A673 (cell line): Measurements from ENCODE around the gene SLC22A2. TPM values are rescaled to one million over a fixed set of nuclear protein-coding genes. Genes with fewer than 3 reads are reported as not detected.
A peak's percentile ranks its signal among the peaks of the same experiment; 100 is the strongest.

Experiments
- BruUV-seq: library from RNA; stranded (reverse); fragments of 400-500 nt; replicated peaks from 2 replicates; lab custom pipeline; 2021; lab: Mats Ljungman, UMichigan
- CTCF ChIA-PET: fragments of 300-600 bp; sonication (Branson Sonifier 250); formaldehyde crosslinking; loops from one replicate; lab custom pipeline; 2022; ENCODE audit warnings: antibody characterized with exemption; lab: Charles Lee
- POLR2A ChIA-PET: fragments of 300-600 bp; sonication (Branson Sonifier 250); formaldehyde crosslinking; loops from one replicate; lab custom pipeline; 2022; ENCODE audit warnings: antibody characterized with exemption; ENCODE audit not compliant: low non-redundant PET; lab: Charles Lee
- DNase-seq: peaks from one replicate; pipeline ENCODE4 v3.0.0-alpha.2; 2015; ENCODE audit warnings: low spot score
- H3K27ac ChIP-seq: fragments of 200-600 bp; sonication (generic); 2 replicates; pipeline ENCODE4 v1.5.1; 2016; ENCODE audit warnings: mixed run types, low read depth, mild to moderate bottlenecking, mixed read lengths, antibody characterized with exemption, low read length; ENCODE audit not compliant: poor library complexity, severe bottlenecking
- H3K27me3 ChIP-seq: fragments of 200-600 bp; sonication (generic); replicated peaks from 2 replicates; pipeline ENCODE4 v1.6.1; 2017; ENCODE audit warnings: mixed run types, low read depth, mild to moderate bottlenecking, mixed read lengths, antibody characterized with exemption, low read length; ENCODE audit not compliant: insufficient read depth, poor library complexity
- H3K36me3 ChIP-seq: fragments of 200-600 bp; sonication (generic); 2 replicates; pipeline ENCODE4 v1.6.1; 2016; ENCODE audit warnings: mixed run types, mild to moderate bottlenecking, mixed read lengths, antibody characterized with exemption, low read length; ENCODE audit not compliant: insufficient read depth, poor library complexity, severe bottlenecking
- H3K4me1 ChIP-seq: fragments of 200-600 bp; sonication (generic); 2 replicates; pipeline ENCODE4 v1.6.1; 2017; ENCODE audit warnings: mixed run types, mild to moderate bottlenecking, mixed read lengths, antibody characterized with exemption, low read length; ENCODE audit not compliant: insufficient read depth, poor library complexity, severe bottlenecking
- H3K4me3 ChIP-seq: fragments of 200-600 bp; sonication (generic); 2 replicates; pipeline ENCODE4 v1.5.1; 2016; ENCODE audit warnings: low read depth, mixed run types, mild to moderate bottlenecking, mixed read lengths, low read length; ENCODE audit not compliant: poor library complexity, severe bottlenecking
- H3K9me3 ChIP-seq: fragments of 200-600 bp; sonication (generic); 2 replicates; pipeline ENCODE4 v1.6.1; 2016; ENCODE audit warnings: mixed run types, low read depth, mild to moderate bottlenecking, mixed read lengths, antibody characterized with exemption, low read length; ENCODE audit not compliant: poor library complexity, severe bottlenecking
- EZH2 ChIP-seq: fragments of 200-600 bp; sonication (generic); IDR thresholded peaks from 2 replicates; pipeline ENCODE4 v1.6.1; 2017; ENCODE audit warnings: borderline replicate concordance, low read depth, mild to moderate bottlenecking, mixed read lengths, antibody characterized with exemption, low read length; ENCODE audit not compliant: poor library complexity, severe bottlenecking
- intact Hi-C: fragments of 100-400 bp; cut with micrococcal nuclease; formaldehyde crosslinking; loops from one replicate; pipeline ENCODE4 v1.10.0; 2022; ENCODE audit not compliant: unreplicated experiment
- total RNA-seq: library from RNA; stranded (reverse); gene quantifications from 2 replicates; pipeline ENCODE4 v1.2.3, GENCODE V29; 2021
- TF ChIP-seq, protein P1 (sequence below): fragments of 300-800, 200-600 bp; sonication (generic); conservative IDR thresholded peaks from 2 replicates; pipeline ENCODE4 v1.5.1; 2017; ENCODE audit warnings: low read depth, mild to moderate bottlenecking, antibody characterized with exemption, low read length, moderate library complexity, mixed read lengths

Gene SLC22A2
- total RNA-seq, 1 experiment from 2014 or later: not detected

- no TSS peak for BruUV-seq
- no peak overlapping the region for H3K27ac ChIP-seq
- no peaks in the 10 kb centered on the region for H3K4me1 ChIP-seq
- H3K27me3 ChIP-seq: no peaks in the 10 kb centered on the region
- H3K4me3 ChIP-seq: no peak overlapping the region
- H3K9me3 ChIP-seq: peaks cover 4% of the 10 kb centered on the region
- DNase-seq: peak; percentile 7
- TF ChIP-seq EZH2: no peak
- TF ChIP-seq, protein P1, sequence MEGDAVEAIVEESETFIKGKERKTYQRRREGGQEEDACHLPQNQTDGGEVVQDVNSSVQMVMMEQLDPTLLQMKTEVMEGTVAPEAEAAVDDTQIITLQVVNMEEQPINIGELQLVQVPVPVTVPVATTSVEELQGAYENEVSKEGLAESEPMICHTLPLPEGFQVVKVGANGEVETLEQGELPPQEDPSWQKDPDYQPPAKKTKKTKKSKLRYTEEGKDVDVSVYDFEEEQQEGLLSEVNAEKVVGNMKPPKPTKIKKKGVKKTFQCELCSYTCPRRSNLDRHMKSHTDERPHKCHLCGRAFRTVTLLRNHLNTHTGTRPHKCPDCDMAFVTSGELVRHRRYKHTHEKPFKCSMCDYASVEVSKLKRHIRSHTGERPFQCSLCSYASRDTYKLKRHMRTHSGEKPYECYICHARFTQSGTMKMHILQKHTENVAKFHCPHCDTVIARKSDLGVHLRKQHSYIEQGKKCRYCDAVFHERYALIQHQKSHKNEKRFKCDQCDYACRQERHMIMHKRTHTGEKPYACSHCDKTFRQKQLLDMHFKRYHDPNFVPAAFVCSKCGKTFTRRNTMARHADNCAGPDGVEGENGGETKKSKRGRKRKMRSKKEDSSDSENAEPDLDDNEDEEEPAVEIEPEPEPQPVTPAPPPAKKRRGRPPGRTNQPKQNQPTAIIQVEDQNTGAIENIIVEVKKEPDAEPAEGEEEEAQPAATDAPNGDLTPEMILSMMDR: no peak
- ChIA-PET POLR2A (no interaction called here), CTCF (no interaction called here)
- no peaks in the 10 kb centered on the region for H3K36me3 ChIP-seq
- intact Hi-C loops: no loop called here
Measured at GRCh38 chr6:160221423-160221822, 37.2 kb downstream of the SLC22A2 start.

- intact Hi-C loops: no loop called here
- CTCF ChIA-PET: no interaction called here
- BruUV-seq: no TSS peak
Measured at GRCh38 chr6:160218810-160219209, 39.8 kb downstream of the SLC22A2 start.

GRCh38 chr6:160217863-160218262 lies 40.8 kb downstream of the SLC22A2 start:
- CTCF ChIA-PET: no interaction called here
- Histone ChIP-seq H3K36me3 (no peaks in the 10 kb centered on the region), H3K9me3 (peaks cover 4% of the 10 kb centered on the region), H3K4me1 (no peaks in the 10 kb centered on the region), H3K4me3 (no peak overlapping the region), H3K27me3 (no peaks in the 10 kb centered on the region), H3K27ac (no peak overlapping the region)
- DNase-seq: no peak
- intact Hi-C loops: no loop called here
- TF ChIP-seq EZH2: no peak
- TF ChIP-seq, protein P1: no peak
- POLR2A ChIA-PET: no interaction called here
- BruUV-seq: no TSS peak

More at GRCh38 chr6:160218810-160219209, 39.8 kb downstream of the SLC22A2 start:
- Histone ChIP-seq H3K36me3 (no peaks in the 10 kb centered on the region), H3K4me1 (no peaks in the 10 kb centered on the region), H3K4me3 (no peak overlapping the region), H3K9me3 (peaks cover 4% of the 10 kb centered on the region), H3K27ac (no peak overlapping the region), H3K27me3 (no peaks in the 10 kb centered on the region)
- POLR2A ChIA-PET: no interaction called here
- TF ChIP-seq EZH2: no peak
- TF ChIP-seq, protein P1: no peak
- DNase-seq: no peak
